OCI-M1 (cell line): ENCODE measurements around the gene CBFA2T3.
"Not testable (repeated sequence)": the region's sequence is repeated elsewhere in the genome, so short reads cannot be mapped to it uniquely, and the experiment has no call there.

Source experiments
- DNase-seq: peaks from one replicate; lab custom pipeline; 2025; lab: John Stamatoyannopoulos, UW

The CBFA2T3 gene

DNA sequence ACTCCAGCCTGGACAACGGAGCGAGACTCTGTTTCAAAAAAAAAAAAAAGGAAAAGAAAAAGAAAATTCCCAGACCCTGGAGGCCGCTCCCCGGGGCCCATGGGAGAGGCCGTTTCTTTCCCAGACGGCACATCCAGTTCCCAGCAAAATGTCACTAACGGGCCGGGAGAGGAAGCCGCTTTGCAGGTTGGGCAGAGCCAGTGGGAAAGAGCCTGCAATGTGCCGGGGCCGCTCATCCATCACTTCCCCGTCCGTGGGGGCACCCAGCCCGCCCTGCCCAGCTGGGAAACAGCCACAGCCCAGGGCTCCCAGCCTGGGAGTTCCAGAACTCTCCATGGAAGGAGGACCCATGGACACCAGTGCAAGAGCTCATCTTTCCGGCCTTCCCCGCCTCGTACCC lies 68.7 kb downstream of the CBFA2T3 start:
- DNase-seq, result no peak

- DNase-seq, result no peak
Measured at GRCh38 chr16:88907768-88908167, 69.2 kb downstream of the CBFA2T3 start.

GRCh38 chr16:88906535-88907105 lies 70.4 kb downstream of the CBFA2T3 start:
- DNase-seq, result no peak

GRCh38 chr16:88906020-88906419 lies 71.0 kb downstream of the CBFA2T3 start:
- DNase-seq, result no peak

DNA sequence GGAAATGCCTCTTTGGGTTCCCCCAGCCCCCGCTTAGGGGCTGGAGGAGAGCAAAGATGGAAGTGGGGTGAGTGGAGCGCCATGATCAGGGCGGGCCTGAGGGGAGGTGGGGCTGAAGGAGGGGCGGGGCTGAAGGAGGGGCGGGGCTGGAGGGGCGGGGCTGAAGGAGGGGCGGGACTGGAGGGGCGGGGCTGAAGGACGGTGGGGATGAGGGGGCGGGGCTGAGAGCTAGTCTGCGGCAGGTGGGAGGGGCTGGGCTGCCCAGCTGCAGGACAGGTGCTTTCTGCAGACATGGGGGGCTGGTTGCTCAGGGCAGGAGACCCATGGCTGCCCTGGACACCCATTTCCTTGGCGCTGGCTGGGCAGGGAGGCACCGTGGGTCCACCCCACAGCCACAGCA lies 71.4 kb downstream of the CBFA2T3 start:
- peak; percentile 45 for DNase-seq

DNA sequence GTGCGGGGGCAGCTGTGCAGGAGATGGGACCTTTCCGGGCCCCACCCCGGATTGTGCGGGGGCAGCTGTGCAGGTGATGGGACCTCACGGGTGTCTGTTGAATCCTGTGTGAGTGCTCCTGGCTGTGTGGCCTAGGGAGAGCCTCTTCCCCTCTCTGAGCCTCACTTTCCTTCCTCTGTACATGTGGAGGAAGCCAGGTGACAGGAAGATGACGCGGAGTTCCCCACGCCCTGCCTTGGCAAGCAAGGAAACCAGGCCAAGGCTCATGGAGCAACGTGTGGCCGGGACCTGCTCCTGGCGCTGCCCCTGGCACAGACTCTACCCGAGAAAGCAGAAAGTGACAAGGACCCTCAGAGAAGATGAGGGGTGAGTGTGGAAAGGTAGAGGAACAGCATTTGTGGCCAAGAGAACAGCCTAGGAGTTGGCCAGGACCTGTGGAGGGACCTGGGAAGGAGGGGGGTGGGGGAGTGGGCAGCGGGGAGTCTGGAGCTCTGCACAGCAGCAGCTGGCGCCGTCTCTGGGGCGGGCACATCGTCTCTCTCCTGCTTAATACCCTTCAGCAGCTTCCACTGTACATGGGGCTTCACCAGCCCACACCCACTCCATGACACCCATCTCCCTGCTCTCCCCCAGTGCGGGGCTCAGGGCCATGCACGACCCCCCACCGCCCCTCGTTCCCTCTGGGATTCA lies 72.2 kb downstream of the CBFA2T3 start:
- no peak for DNase-seq

DNA sequence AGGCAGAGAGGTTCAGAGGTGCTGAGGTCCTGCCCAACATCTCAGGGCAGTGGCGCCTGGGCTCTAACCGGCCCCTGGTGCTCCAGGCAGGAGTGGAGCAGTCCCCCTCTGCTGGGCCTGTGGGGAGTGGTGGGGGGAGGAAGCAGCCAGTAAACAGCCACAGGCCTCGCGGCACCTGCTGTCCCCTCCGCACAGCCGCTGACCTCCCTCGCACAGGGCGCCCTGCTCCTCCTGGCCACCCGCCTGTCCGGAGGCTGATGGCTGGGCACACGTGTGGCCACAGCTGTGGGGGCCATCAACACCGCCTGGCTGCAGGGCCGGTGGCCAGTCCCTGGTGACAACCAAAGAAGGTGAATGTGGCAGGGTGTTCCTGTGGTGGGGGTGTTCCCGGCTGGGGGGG lies 73.7 kb downstream of the CBFA2T3 start:
- no peak for DNase-seq

DNA sequence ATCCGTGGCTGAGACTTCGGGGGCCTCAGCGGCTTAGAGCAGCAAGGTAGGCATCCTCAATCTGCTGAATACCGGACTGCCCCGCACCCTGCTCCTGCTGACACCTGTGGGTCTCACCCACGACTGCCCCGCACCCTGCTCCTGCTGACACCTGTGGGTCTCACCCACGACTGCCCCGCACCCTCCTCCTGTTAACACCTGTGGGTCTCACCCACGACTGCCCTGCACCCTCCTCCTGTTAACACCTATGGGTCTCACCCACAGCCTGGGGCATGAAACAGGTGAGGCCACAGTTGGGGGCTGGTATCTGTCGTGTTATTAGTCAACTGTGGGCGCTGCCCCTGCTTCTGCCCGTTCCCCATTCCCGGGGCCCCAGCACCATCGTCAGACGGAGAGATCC lies 74.3 kb downstream of the CBFA2T3 start:
- DNase-seq, result no peak

- no peak for DNase-seq
Measured at GRCh38 chr16:88901718-88902337, 75.2 kb downstream of the CBFA2T3 start.

DNA sequence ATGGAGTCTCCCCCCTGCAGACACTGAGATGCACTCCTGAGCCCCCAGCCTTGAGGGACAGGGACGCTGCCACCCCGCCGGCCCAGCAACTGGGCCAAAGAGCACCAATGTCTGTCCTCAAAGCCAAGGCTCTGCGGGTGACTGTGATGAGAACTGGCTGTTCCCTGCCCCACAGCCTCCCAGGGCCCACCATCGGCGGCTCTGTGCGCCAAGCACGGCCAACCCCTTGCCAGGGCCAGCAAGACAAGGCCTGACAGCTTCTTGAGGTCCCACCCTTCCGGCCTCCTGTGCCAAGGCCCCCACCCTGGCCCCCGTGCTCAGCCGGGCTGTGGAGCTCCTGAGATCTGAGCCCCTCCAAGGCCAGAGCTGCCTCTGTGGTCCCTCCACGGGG lies 76.3 kb downstream of the CBFA2T3 start:
- no peak for DNase-seq

DNA sequence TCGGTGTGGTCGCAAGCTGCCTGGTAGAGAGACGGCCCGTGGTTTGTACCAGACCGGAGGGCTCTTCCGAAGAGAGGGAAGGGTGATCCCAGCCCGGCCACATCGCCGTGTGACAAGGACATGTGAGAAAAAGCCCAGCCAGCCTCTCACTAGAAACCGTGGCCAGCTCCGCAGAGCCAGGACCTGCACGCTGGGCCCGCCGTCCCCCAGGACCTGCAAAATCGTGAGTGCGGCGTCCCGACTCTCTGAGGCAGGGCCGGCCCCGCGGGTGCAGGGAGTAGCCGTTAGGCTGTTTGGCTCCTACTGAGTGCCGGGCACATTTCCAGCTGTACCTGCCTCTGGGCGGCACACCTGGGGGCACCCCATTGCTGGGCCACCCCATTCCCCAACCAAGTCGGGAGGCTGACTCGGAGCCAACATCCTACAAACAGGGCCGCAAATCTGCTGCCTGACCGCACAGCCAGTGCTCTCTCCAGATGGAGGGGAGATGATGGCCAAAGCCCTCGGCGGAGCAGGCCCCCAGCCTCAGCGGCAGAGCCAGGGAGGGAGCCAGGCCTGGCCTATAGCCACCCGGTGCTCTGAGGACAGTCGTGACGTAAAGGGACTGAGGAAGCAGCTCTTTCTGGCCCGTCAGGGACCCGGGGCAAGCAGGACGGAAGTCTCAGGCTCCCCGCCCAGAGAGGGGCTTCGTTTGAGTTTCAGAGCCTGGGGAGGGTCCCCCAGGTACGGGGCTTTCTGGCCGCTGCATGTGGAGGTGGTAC lies 76.9 kb downstream of the CBFA2T3 start:
- DNase-seq, result no peak

GRCh38 chr16:88897696-88898425 lies 79.1 kb downstream of the CBFA2T3 start:
- DNase-seq, result no peak

DNA sequence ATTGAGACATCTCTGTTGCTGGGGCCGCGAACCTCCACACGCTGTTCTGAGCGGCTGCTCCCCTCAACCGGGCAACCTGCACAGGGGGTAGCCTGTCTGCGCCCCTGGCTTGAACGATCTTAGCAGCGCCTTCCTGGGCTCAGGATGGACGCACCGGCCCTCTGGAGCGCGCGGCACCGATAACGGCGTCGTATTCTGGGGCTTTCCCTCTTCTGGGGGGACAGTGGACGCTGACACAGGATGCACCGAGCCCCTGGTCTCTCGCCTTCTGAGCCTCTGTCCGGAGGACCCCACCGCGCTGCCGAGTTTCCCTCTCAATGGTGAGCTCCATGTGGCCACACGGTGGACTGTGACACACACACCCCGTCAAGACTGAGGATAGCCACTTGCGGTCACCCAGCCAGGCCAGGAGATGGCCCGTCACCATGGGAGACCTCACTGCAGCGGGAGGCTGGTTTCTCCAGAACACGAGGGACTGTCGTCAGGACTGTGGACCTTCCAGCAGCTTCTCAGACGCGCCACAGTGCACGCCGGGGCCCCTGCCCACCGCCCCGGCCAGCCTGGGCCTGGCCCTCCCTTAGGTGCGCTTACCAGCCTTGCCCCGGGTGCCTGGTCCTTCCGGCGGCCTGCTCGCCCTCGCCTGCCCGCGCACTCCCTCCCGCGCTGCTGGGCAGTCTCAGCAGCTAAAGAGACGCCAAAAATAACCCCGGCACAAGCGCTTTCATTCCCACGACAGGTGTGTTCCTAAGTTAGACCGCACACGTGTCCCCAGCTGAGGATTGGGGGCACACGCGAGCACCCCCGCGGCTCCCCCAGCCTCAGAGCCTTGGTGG lies 80.6 kb downstream of the CBFA2T3 start:
- DNase-seq, result no peak

DNA sequence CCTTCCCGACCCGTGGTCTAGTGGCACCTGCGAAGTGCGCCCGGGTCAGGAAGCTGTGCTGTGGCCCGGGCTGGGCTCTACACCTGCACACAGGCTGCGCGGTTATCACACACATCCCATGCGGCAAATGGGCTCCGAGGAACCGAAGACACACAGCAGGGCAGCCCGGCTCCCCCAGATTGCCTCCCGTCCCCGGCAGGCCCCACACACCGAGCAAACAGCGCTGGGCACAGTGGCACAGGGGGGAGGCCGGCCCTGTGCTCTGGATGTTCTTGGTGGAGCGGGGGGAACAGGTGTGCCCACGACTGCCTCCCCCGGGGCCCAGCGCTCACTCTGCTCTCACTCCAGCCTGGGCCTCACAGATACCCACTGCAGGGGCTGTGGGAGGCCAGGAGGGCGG lies 81.7 kb downstream of the CBFA2T3 start:
- no peak for DNase-seq

- DNase-seq, result no peak
Measured at GRCh38 chr16:88894681-88895300, 82.2 kb downstream of the CBFA2T3 start.

GRCh38 chr16:88894266-88894665 lies 82.7 kb downstream of the CBFA2T3 start:
- not testable (repeated sequence) for DNase-seq

DNA sequence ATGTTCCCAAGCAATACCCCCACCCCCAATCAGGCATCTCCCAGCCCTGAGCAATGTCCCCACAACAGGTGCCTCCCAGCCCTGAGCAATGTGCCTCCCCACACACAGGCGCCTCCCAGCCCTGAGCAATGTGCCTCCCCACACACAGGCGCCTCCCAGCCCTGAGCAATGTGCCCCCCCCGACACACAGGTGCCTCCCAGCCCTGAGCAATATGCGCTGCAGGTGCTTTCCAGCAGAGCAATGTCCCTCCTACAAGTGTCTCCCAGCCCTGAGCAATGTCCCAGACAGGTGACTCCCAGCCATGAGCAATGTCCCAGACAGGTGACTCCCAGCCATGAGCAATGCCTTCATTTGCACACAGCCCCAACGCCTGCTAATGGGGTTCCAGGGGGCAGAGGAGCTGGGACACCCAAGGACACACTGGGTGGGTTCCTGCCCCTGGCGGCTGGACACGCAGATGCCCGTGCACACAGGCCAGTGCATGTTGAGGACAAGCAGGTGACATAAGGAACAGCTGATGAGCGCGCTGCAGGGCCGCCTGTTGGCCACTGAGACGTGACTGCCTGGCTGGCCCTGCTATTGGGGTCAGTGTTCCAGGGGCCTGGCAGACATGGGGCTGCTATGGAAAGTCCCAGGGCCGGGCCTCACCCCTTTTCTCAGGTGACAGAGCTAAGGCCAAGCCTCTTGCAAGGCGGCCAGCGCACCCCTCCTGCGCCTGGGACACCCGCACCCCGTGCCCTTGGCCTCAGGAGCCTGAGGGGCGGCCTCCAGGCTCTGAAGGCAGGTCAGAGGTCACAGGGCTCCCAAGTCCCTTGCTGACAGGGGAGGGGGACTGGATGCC lies 83.7 kb downstream of the CBFA2T3 start:
- no peak for DNase-seq

DNA sequence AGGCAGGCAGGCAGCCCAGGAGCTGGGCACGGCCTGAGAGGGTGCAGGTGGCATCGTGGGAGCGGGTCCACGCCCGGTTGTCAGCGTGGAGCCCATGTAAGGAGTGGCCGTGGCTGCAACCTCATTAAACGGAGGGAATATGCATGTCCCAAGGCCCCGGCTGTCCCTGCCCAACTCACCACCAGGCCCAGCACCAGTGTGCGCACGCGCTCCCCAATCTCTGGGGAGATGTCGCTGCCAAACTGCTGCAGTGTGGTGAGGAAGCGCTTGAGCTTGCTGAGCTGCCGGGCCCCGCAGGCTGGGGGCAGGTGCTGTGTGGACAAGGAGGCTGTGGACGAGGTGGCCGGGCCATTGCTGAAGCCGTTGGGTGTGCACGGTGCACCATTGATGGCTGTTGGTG lies 84.9 kb downstream of the CBFA2T3 start:
- no peak for DNase-seq

DNA sequence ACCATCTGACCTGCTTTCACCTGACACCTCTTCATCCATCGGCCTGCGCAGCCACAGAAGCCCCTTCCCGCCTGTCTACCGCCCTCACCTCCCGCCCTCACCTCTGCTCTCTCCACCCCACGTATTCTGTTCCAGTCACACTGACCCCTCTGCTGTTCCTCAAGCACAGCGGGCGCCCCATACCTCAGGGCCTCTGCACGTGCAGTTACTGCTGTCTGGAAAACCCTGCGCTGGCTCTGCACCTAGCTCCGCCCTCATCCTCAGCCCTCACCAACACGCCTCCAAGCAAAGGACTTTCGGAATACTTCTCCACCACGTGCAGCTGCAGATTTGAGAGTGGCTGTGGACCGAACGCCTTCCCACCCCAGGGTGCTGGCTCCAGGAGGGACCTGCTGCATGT lies 85.9 kb downstream of the CBFA2T3 start:
- DNase-seq, result no peak
